Measurements from ENCODE around the gene HINT1. TPM values are rescaled to one million over a fixed set of nuclear protein-coding genes. Genes with fewer than 3 reads are reported as not detected.

The HINT1 gene
- total RNA-seq, 1 experiment from 2014 or later, result 444 TPM

DNA sequence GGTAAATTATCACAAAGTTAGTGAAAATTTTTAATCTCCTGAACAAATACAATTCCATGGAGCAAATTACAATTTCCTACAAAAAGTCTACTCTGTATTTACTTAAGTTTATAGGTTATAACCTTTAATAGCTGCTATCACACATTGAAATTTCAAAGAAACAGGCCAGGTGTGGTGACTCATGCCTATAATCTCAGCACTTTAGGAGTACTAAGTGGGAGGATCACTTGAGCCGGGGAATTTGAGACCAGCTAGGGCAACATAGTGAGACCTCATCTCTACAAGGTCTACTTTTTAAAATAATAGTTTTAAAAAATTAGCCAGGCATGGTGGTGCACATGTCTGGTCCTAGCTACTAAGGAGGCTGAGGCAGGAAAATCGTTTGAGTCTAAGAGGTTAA is 50.3 kb downstream of the HINT1 start:
- peak; percentile 33 for DNase-seq (ENCODE audit: unreplicated experiment)
- intact Hi-C loops (cut with micrococcal nuclease), result loop anchor here (10.0 kb wide), 1 partner anchor 1570 kb away; no protein-coding TSS in a partner anchor
- no peak for TF ChIP-seq CTCF (IDR thresholded peaks at IDR 0.05; ENCODE audit: unreplicated experiment)
- no TSS peak for BruUV-seq (replicated peaks)
- Mint-ChIP-seq H3K4me1 (ENCODE audit: insufficient read depth, unreplicated experiment) (peaks cover 2% of the 10 kb centered on the region), H3K36me3 (ENCODE audit: insufficient read depth, unreplicated experiment) (no peaks in the 10 kb centered on the region), H3K27me3 (ENCODE audit: insufficient read depth, unreplicated experiment) (no peaks in the 10 kb centered on the region), H3K4me3 (ENCODE audit: unreplicated experiment) (no peak overlapping the region), H3K27ac (ENCODE audit: low read depth, unreplicated experiment) (no peak overlapping the region), H3K9me3 (ENCODE audit: unreplicated experiment) (no peaks in the 10 kb centered on the region)
- ChIA-PET POLR2A (no interaction called here), CTCF (interaction anchor here (0.8 to 1.8 kb wide), 5 partner anchors 13 to 1347 kb away, joined by 3 to 5 read pairs (median 4); no protein-coding TSS in a partner anchor)

- Mint-ChIP-seq H3K4me3 (ENCODE audit: unreplicated experiment) (no peak overlapping the region), H3K27ac (ENCODE audit: low read depth, unreplicated experiment) (no peak overlapping the region), H3K4me1 (ENCODE audit: insufficient read depth, unreplicated experiment) (peaks cover 5% of the 10 kb centered on the region), H3K36me3 (ENCODE audit: insufficient read depth, unreplicated experiment) (no peaks in the 10 kb centered on the region), H3K27me3 (ENCODE audit: insufficient read depth, unreplicated experiment) (no peaks in the 10 kb centered on the region), H3K9me3 (ENCODE audit: unreplicated experiment) (no peaks in the 10 kb centered on the region)
- intact Hi-C loops (cut with micrococcal nuclease), result loop anchor here (10.0 kb wide), 1 partner anchor 1568 kb away; no protein-coding TSS in a partner anchor
- no TSS peak for BruUV-seq (replicated peaks)
- ChIA-PET CTCF (interaction anchor here (0.6 to 3.5 kb wide), 7 partner anchors 19 to 1344 kb away, joined by 3 to 34 read pairs (median 7); no protein-coding TSS in a partner anchor), POLR2A (interaction anchor here (0.7 to 1.2 kb wide), 3 partner anchors 41 to 1333 kb away, joined by 3 to 5 read pairs (median 4); no protein-coding TSS in a partner anchor)
- no peak for DNase-seq (ENCODE audit: unreplicated experiment)
- TF ChIP-seq CTCF (IDR thresholded peaks at IDR 0.05; ENCODE audit: unreplicated experiment), result no peak
Observed at GRCh38 chr5:131112424-131112823, 52.6 kb downstream of the HINT1 start.

GRCh38 chr5:131110256-131110594 is 54.8 kb downstream of the HINT1 start:
- Mint-ChIP-seq H3K9me3 (ENCODE audit: unreplicated experiment) (no peaks in the 10 kb centered on the region), H3K36me3 (ENCODE audit: insufficient read depth, unreplicated experiment) (no peaks in the 10 kb centered on the region), H3K27ac (ENCODE audit: low read depth, unreplicated experiment) (no peak overlapping the region), H3K4me1 (ENCODE audit: insufficient read depth, unreplicated experiment) (peaks cover 5% of the 10 kb centered on the region), H3K4me3 (ENCODE audit: unreplicated experiment) (no peak overlapping the region), H3K27me3 (ENCODE audit: insufficient read depth, unreplicated experiment) (no peaks in the 10 kb centered on the region)
- DNase-seq (ENCODE audit: unreplicated experiment), result no peak
- POLR2A ChIA-PET, result no interaction called here
- intact Hi-C loops (cut with micrococcal nuclease), result loop anchor here (1.0 to 10.0 kb wide), 7 partner anchors 239 to 1565 kb away; no protein-coding TSS in a partner anchor
- no peak for TF ChIP-seq CTCF (IDR thresholded peaks at IDR 0.05; ENCODE audit: unreplicated experiment)
- CTCF ChIA-PET, result interaction anchor here (0.8 to 5.0 kb wide), 6 partner anchors 21 to 1339 kb away, joined by 3 to 43 read pairs (median 13); no protein-coding TSS in a partner anchor
- BruUV-seq (replicated peaks), result no TSS peak

GRCh38 chr5:131109540-131110255 is 55.4 kb downstream of the HINT1 start:
- intact Hi-C loops (cut with micrococcal nuclease), result loop anchor here (1.0 to 10.0 kb wide), 7 partner anchors 238 to 1565 kb away; no protein-coding TSS in a partner anchor
- H3K4me1 Mint-ChIP-seq (ENCODE audit: insufficient read depth, unreplicated experiment), result peaks cover 5% of the 10 kb centered on the region
- ChIA-PET CTCF (interaction anchor here (0.6 to 5.0 kb wide), 21 partner anchors 10 to 1338 kb away, joined by 3 to 43 read pairs (median 3); no protein-coding TSS in a partner anchor), POLR2A (no interaction called here)
- no peak overlapping the region for H3K4me3 Mint-ChIP-seq (ENCODE audit: unreplicated experiment)
- no peak overlapping the region for H3K27ac Mint-ChIP-seq (ENCODE audit: low read depth, unreplicated experiment)
- BruUV-seq (replicated peaks), result no TSS peak
- peak; percentile 89 for TF ChIP-seq CTCF (IDR thresholded peaks at IDR 0.05; ENCODE audit: unreplicated experiment)
- no peaks in the 10 kb centered on the region for H3K36me3 Mint-ChIP-seq (ENCODE audit: insufficient read depth, unreplicated experiment)
- peak; percentile 74 for DNase-seq (ENCODE audit: unreplicated experiment)
- H3K27me3 Mint-ChIP-seq (ENCODE audit: insufficient read depth, unreplicated experiment), result no peaks in the 10 kb centered on the region
- no peaks in the 10 kb centered on the region for H3K9me3 Mint-ChIP-seq (ENCODE audit: unreplicated experiment)

Other genes with a start within 250 kb of the HINT1 start
- 18.2 and 21.6 TPM in 2 replicates for gene LYRM7, start 5.7 kb upstream of the HINT1 start, total RNA-seq (2022)
- 71.0 and 96.4 TPM in 2 replicates for gene CDC42SE2, start 98.8 kb upstream of the HINT1 start, total RNA-seq (2022)

Measured in MCF 10A (cell line).